ENCODE data around the gene KPNB1.

KPNB1 gene

DNA sequence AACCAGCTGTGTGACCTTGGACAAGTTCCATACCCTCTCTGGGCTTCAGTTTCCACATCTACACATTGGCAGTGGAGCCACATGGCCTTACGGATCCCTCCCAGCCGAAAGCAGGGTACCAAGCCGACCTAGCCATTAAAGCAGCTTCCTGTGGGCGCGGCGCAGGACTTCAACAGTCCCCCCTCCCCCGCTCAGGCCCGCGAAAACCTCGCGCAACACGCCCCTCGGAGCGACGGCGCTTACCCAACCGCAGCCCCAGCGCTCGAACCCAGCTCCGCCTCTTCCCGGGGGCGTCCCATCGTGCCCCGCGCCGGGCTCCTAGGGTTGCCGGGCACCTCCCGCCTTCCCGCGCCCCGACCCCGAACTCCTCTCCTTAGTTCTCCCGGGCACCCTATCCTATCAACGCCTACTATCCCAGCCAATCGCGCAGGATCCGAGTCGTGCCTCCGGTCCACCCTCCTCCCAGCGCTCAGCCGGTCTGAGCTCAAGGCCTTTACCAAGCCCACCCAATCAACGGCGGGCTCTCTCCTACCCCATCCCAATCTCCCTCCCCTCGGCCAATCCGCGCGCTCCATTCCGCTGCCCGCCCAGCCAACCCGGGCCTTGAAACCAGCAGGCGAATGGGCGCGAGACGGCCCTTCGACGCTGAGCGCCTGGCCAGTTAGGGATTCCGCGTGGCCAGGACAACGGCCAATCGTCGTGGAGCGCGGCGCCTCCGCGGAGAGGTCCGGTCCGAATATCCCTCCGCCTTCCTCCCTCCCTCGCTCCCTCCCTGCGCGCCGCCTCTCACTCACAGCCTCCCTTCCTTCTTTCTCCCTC, at the start of gene KPNB1:
Gene KPNB1, plus strand, starts transcription at position 767 of the 819 bp plus-strand sequence. CDS start 326 bp downstream, outside the sequence.
- Mint-ChIP-seq H3K9me3 (no peaks in the 10 kb centered on the region), H3K27ac (peak within 1 kb of the TSS; percentile 98), H3K4me1 (ENCODE audit: low read depth) (peaks cover 38% of the 10 kb centered on the region), H3K4me3 (peak within 1 kb of the TSS; percentile 93), H3K27me3 (ENCODE audit: low read depth) (no peaks in the 10 kb centered on the region), H3K36me3 (ENCODE audit: low read depth) (peaks cover 42% of the 10 kb centered on the region)
- DNase-seq (ENCODE audit: low spot score), result peak; percentile 99

DNA sequence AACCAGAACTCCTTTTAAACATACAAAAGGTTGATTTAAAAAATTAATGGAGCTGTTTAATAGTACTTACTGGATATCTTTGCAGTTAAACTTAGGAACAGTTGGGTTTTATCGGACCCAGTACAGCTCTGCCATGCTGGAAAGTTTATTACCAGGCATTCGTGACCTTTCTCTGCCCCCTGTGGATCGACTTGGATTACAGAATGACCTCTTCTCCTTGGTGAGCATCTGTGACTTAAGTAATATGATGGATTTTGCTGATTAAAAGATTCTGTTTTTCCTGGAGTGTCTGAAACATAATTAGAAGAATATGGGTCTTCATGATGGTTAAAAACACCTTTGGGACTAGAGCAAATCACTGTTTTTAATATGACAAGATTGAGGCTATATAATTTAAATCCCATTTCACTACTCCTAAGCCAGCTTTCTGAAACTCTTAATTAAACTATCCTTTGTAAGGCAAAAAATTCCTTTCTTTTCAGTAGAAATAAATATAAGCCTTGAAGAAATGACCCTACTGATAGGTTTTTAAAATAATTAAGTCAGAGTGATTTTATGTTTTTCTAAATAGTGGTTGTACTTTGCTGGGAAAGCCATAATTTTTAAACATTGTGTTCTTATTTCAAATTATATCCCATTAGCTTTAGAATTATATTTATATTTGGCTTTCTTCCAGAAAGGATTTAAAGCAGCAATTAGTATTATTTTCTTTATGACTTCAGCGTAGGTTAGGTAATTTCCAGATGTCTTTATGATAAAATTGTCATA, 45.7 kb upstream of the KPNB1 start:
- no peak overlapping the region for H3K27ac Mint-ChIP-seq
- DNase-seq (ENCODE audit: low spot score), result no peak
- no peaks in the 10 kb centered on the region for H3K9me3 Mint-ChIP-seq
- no peak overlapping the region for H3K4me3 Mint-ChIP-seq
- peaks cover under 1% of the 10 kb centered on the region for H3K4me1 Mint-ChIP-seq (ENCODE audit: low read depth)
- no peaks in the 10 kb centered on the region for H3K27me3 Mint-ChIP-seq (ENCODE audit: low read depth)
- peaks cover 37% of the 10 kb centered on the region for H3K36me3 Mint-ChIP-seq (ENCODE audit: low read depth)

DNA sequence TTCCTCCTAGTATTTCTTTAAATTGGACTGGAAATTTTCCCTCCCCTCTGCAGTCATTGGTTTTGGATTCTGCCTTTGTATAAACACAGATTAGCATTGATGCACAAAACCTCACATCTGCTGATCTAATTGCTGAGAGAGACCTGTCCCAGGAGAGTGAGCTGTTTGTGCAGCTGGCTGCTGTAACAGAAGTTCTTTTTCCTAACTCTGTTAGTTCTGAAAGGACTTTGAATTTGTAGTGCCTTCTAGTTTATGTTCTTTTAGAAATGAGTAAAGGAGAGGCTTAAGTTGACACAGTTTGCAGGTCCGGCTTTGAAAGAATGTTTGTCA, 45.2 kb upstream of the KPNB1 start:
- Mint-ChIP-seq H3K4me3 (no peak overlapping the region), H3K36me3 (ENCODE audit: low read depth) (peaks cover 35% of the 10 kb centered on the region), H3K27ac (no peak overlapping the region), H3K27me3 (ENCODE audit: low read depth) (no peaks in the 10 kb centered on the region), H3K4me1 (ENCODE audit: low read depth) (peaks cover 2% of the 10 kb centered on the region), H3K9me3 (no peaks in the 10 kb centered on the region)
- no peak for DNase-seq (ENCODE audit: low spot score)

GRCh38 chr17:47605011-47605410, 44.7 kb upstream of the KPNB1 start:
- H3K27me3 Mint-ChIP-seq (ENCODE audit: low read depth), result no peaks in the 10 kb centered on the region
- peaks cover 38% of the 10 kb centered on the region for H3K36me3 Mint-ChIP-seq (ENCODE audit: low read depth)
- no peaks in the 10 kb centered on the region for H3K9me3 Mint-ChIP-seq
- H3K4me1 Mint-ChIP-seq (ENCODE audit: low read depth), result peaks cover 6% of the 10 kb centered on the region
- no peak for DNase-seq (ENCODE audit: low spot score)
- H3K4me3 Mint-ChIP-seq, result no peak overlapping the region
- H3K27ac Mint-ChIP-seq, result no peak overlapping the region

- no peak for DNase-seq (ENCODE audit: low spot score)
- H3K4me1 Mint-ChIP-seq (ENCODE audit: low read depth), result peaks cover 8% of the 10 kb centered on the region
- H3K4me3 Mint-ChIP-seq, result no peak overlapping the region
- peak overlapping the region; percentile 5 for H3K27ac Mint-ChIP-seq
- H3K36me3 Mint-ChIP-seq (ENCODE audit: low read depth), result peaks cover 28% of the 10 kb centered on the region
- no peaks in the 10 kb centered on the region for H3K9me3 Mint-ChIP-seq
- no peaks in the 10 kb centered on the region for H3K27me3 Mint-ChIP-seq (ENCODE audit: low read depth)
Observed at GRCh38 chr17:47607481-47607880, 42.2 kb upstream of the KPNB1 start.

- peaks cover 10% of the 10 kb centered on the region for H3K4me1 Mint-ChIP-seq (ENCODE audit: low read depth)
- H3K27me3 Mint-ChIP-seq (ENCODE audit: low read depth), result no peaks in the 10 kb centered on the region
- DNase-seq (ENCODE audit: low spot score), result no peak
- H3K9me3 Mint-ChIP-seq, result no peaks in the 10 kb centered on the region
- H3K4me3 Mint-ChIP-seq, result no peak overlapping the region
- no peak overlapping the region for H3K27ac Mint-ChIP-seq
- peaks cover 27% of the 10 kb centered on the region for H3K36me3 Mint-ChIP-seq (ENCODE audit: low read depth)
Observed at GRCh38 chr17:47611372-47612350, 38.1 kb upstream of the KPNB1 start.

DNA sequence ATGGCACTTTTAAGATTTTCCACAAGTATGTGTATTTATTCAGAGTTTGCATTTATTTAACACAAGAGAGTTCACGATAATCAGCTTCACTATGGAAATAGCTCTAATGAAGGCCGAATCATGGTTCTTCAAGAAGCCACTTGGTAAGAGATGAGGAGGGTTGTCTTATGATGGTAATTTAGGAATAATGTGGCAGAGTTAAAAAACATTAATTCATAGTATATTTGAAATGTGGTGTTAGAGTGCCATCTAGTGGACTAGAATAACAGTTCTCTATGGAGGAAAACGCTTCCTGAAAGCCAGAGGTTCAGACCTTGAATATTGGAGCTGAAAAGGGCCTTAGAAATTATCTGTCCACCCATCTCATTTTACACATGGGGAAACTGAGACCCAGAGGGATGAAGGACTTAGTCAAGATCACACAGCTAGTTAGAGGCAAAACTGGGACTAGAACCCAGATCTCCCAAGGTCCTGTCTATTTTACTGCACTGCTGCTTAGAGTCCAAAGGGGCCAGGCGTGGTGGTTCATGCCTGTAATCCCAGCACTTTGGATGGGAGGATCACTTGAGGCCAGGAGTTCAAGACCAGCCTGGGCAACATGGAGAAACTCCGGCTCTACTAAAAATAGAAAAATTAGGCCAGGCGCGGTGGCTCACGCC, 33.8 kb upstream of the KPNB1 start:
- no peak for DNase-seq (ENCODE audit: low spot score)
- no peaks in the 10 kb centered on the region for H3K27me3 Mint-ChIP-seq (ENCODE audit: low read depth)
- H3K27ac Mint-ChIP-seq, result no peak overlapping the region
- no peak overlapping the region for H3K4me3 Mint-ChIP-seq
- peaks cover 30% of the 10 kb centered on the region for H3K36me3 Mint-ChIP-seq (ENCODE audit: low read depth)
- no peaks in the 10 kb centered on the region for H3K9me3 Mint-ChIP-seq
- peaks cover 9% of the 10 kb centered on the region for H3K4me1 Mint-ChIP-seq (ENCODE audit: low read depth)

DNA sequence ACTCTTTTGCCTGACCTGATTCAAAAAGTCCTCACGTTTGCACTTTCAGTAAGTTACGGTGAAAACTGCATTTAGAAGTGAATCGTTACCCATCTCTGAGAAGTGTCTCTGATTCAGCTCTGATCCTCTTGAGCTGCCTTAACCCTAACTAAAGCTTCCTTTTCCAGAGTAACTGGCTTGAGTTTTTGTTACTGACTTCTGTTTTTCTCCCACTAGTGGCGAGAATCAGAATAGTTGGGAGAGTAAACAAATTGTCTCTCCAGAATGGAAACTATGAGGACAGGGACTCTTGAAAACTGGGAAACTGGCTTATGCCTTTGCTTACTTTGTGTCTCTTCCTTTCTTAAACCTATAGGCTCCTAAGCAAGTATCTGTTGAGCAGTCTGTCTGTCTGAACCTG, 31.3 kb upstream of the KPNB1 start:
- Mint-ChIP-seq H3K4me3 (no peak overlapping the region), H3K27ac (no peak overlapping the region), H3K4me1 (ENCODE audit: low read depth) (peaks cover 9% of the 10 kb centered on the region), H3K27me3 (ENCODE audit: low read depth) (no peaks in the 10 kb centered on the region), H3K9me3 (no peaks in the 10 kb centered on the region), H3K36me3 (ENCODE audit: low read depth) (peaks cover 33% of the 10 kb centered on the region)
- DNase-seq (ENCODE audit: low spot score), result no peak

DNA sequence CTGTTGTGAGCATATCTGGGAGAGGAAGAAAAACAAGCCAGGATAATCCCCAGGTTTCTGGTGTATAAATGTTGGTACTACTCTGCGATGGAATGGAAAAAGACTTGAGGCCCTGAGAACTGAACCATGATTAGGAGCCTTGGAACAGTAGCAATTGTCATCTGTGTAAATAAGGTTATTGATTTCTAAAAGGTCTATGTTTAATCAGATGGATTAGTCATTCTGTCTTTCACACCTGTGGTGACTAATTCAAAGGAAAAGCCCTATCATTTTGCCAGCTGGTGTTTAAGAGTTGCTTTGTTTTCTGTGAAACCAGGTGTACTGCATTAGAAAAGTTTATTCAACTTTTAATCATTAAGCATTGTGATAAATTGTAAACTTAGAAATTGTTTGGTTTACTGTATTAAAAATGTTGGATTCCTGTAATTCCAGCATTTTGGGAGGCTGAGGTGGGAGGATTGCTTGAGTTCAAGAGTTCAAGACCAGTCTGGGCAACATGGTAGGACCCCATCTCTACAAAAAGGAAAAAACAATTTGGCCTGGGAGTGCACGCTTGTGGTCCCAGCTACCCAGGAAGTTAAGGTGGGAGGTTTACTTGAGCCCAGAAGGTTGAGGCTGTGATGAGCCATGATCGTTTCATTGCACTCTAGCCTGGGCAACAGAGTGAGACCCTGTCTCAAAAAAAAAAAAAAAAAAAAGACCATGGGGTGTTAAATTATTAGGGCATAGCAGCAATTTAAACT, 29.0 kb upstream of the KPNB1 start:
- DNase-seq (ENCODE audit: low spot score), result no peak
- Mint-ChIP-seq H3K4me3 (no peak overlapping the region), H3K27me3 (ENCODE audit: low read depth) (no peaks in the 10 kb centered on the region), H3K27ac (peak overlapping the region; percentile 68), H3K9me3 (no peaks in the 10 kb centered on the region), H3K36me3 (ENCODE audit: low read depth) (peaks cover 35% of the 10 kb centered on the region), H3K4me1 (ENCODE audit: low read depth) (peaks cover 8% of the 10 kb centered on the region)

DNA sequence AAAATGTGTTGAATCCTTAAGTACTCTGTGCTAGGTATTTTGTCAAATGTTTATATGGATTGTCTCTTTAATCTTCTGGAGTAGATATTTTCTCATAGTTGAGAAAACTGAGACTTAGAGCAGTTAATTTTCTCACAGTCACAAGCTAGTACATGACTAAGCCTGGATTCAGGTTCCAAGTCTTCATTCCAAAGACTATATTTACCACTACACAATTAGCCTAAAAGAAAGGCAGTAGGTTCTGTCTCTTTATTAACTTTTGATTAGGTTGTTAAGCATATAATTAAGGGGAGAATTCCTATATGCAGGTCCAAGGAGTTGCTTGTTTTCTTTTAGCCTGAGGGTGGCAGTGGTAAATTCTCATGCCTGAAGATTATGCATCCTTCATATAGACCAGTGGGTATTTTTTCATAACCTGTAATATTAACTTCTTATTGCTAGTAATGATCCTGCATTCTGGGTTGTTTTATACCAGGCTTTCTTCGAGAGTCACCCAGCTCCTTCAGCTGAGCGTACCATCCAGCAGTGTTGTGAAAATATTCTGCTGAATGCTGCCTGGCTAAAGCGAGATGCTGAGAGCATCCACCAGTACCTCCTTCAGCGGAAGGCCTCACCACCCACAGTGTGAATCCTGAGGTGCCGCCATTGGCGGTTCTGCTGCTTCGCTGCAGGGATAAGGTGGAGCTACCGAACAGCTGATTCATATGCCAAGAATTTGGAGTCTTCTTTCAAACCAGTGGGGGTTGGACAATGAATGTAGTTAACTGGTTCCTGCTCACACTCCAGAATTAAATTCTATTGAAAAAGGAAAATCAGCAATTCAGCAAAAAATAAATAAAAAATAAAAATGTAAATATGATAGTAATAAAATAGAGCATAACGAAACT, 28.2 kb upstream of the KPNB1 start:
- no peak for DNase-seq (ENCODE audit: low spot score)
- Mint-ChIP-seq H3K36me3 (ENCODE audit: low read depth) (peaks cover 30% of the 10 kb centered on the region), H3K27ac (no peak overlapping the region), H3K4me1 (ENCODE audit: low read depth) (peaks cover 7% of the 10 kb centered on the region), H3K4me3 (no peak overlapping the region), H3K9me3 (no peaks in the 10 kb centered on the region), H3K27me3 (ENCODE audit: low read depth) (no peaks in the 10 kb centered on the region)

DNA sequence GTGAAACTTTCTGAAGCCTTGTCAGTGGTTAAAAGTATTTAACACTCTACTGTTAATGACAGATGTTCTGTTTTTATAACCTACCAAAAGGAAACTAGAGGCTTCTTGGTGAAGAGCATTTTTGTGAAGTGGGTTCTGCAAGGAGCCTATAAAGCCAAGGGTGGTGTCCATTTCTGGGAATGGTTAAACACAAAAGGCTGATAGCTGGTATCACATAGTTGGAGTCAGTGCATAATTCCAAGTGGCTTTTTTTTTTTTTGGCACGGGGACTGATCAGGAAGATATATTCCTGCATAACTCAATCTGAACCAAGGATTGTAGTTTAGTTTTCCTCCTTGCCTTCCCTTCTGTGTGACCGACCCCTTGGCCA, 27.6 kb upstream of the KPNB1 start:
- H3K27ac Mint-ChIP-seq, result no peak overlapping the region

DNA sequence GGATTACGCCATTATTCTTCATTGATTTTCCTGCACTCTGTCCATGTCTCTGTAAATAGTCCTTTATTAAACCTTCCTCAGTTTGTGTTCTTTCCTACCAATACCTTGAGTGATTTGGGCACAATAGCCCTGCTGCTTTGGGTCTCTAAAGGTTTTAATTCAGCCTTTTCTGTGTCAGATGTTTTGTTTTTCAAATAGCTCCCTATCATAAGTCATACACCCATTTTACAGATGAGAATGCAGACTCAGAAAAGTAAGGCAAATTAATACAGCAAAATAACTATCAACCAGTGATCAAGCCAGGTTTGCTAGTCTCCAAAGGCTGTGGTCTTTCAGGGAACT, 25.0 kb upstream of the KPNB1 start:
- H3K36me3 Mint-ChIP-seq (ENCODE audit: low read depth), result peaks cover 17% of the 10 kb centered on the region
- no peak overlapping the region for H3K4me3 Mint-ChIP-seq
- H3K27me3 Mint-ChIP-seq (ENCODE audit: low read depth), result no peaks in the 10 kb centered on the region
- peaks cover 7% of the 10 kb centered on the region for H3K4me1 Mint-ChIP-seq (ENCODE audit: low read depth)
- no peaks in the 10 kb centered on the region for H3K9me3 Mint-ChIP-seq
- DNase-seq (ENCODE audit: low spot score), result no peak
- H3K27ac Mint-ChIP-seq, result no peak overlapping the region

More for the DNA sequence above, 27.6 kb upstream of the KPNB1 start:
- H3K4me3 Mint-ChIP-seq, result no peak overlapping the region
- H3K36me3 Mint-ChIP-seq (ENCODE audit: low read depth), result peaks cover 30% of the 10 kb centered on the region
- no peaks in the 10 kb centered on the region for H3K27me3 Mint-ChIP-seq (ENCODE audit: low read depth)
- peaks cover 7% of the 10 kb centered on the region for H3K4me1 Mint-ChIP-seq (ENCODE audit: low read depth)
- no peak for DNase-seq (ENCODE audit: low spot score)
- no peaks in the 10 kb centered on the region for H3K9me3 Mint-ChIP-seq

All from T-helper 2 cell treated with Interferon-gamma antibody and Interleukin-4, amounts not matched to agents 5 μg/mL and 100 μg/mL, for 36 hours (primary cell).